WTC11 (cell line): Measurements from ENCODE around the gene PRKRA. TPM values are rescaled to one million over a fixed set of nuclear protein-coding genes. Genes with fewer than 3 reads are reported as not detected.
A peak's percentile ranks its signal among the peaks of the same experiment; 100 is the strongest.

Experiments
- ARID4B ChIP-seq: sonication (generic); formaldehyde crosslinking; IDR thresholded peaks from 2 replicates; pipeline ENCODE4 v1.8.0; 2023; ENCODE audit warnings: missing genetic modification reagents, mild to moderate bottlenecking, borderline replicate concordance
- ATF1 ChIP-seq: sonication (generic); formaldehyde crosslinking; IDR thresholded peaks from 2 replicates; pipeline ENCODE4 v1.8.1; 2023; ENCODE audit warnings: mild to moderate bottlenecking, moderate library complexity, missing genetic modification reagents
- ATF6 ChIP-seq: sonication (generic); formaldehyde crosslinking; IDR thresholded peaks from 2 replicates; pipeline ENCODE4 v1.8.1; 2023; ENCODE audit warnings: mild to moderate bottlenecking, missing genetic modification reagents
- CREM ChIP-seq: sonication (generic); formaldehyde crosslinking; IDR thresholded peaks from 2 replicates; pipeline ENCODE4 v1.8.1; 2022; ENCODE audit warnings: mild to moderate bottlenecking, missing genetic modification reagents, moderate library complexity
- E2F5 ChIP-seq: sonication (generic); formaldehyde crosslinking; IDR thresholded peaks from 2 replicates; pipeline ENCODE4 v1.8.1; 2022; ENCODE audit warnings: mild to moderate bottlenecking, moderate library complexity, missing genetic modification reagents
- ESRRA ChIP-seq: sonication (generic); formaldehyde crosslinking; IDR thresholded peaks from 2 replicates; pipeline ENCODE4 v1.8.1; 2022; ENCODE audit warnings: mild to moderate bottlenecking, missing genetic modification reagents, borderline replicate concordance
- NFYB ChIP-seq: sonication (generic); formaldehyde crosslinking; conservative IDR thresholded peaks from 2 replicates; pipeline ENCODE4 v1.8.0; 2022; ENCODE audit warnings: low read depth, missing genetic modification reagents
- NR1H2 ChIP-seq: sonication (generic); formaldehyde crosslinking; IDR thresholded peaks from 2 replicates; pipeline ENCODE4 v1.9.0; 2021; ENCODE audit warnings: mild to moderate bottlenecking, moderate library complexity, missing genetic modification reagents
- NR2C2 ChIP-seq: sonication (generic); formaldehyde crosslinking; IDR thresholded peaks from 2 replicates; pipeline ENCODE4 v1.8.0; 2022; ENCODE audit warnings: mild to moderate bottlenecking, missing genetic modification reagents
- NR3C1 ChIP-seq: sonication (generic); formaldehyde crosslinking; conservative IDR thresholded peaks from 2 replicates; pipeline ENCODE4 v1.8.1; 2023; ENCODE audit warnings: low read depth, mild to moderate bottlenecking, missing genetic modification reagents
- TCF7 ChIP-seq: sonication (generic); formaldehyde crosslinking; IDR thresholded peaks from 2 replicates; pipeline ENCODE4 v1.8.0; 2022; ENCODE audit warnings: mild to moderate bottlenecking, low read depth, missing genetic modification reagents, moderate library complexity
- ZNF121 ChIP-seq: sonication (generic); formaldehyde crosslinking; IDR thresholded peaks from 2 replicates; pipeline ENCODE4 v1.8.0; 2023; ENCODE audit warnings: missing genetic modification reagents
- ZNF219 ChIP-seq: sonication (generic); formaldehyde crosslinking; IDR thresholded peaks from 2 replicates; pipeline ENCODE4 v1.8.0; 2023; ENCODE audit warnings: missing genetic modification reagents, mild to moderate bottlenecking, borderline replicate concordance
- total RNA-seq: library from RNA; stranded (reverse); gene quantifications from 3 replicates; pipeline ENCODE4 v1.2.3, GENCODE V29; 2021
- TF ChIP-seq, protein P1 (sequence below): sonication (generic); formaldehyde crosslinking; IDR thresholded peaks from 2 replicates; pipeline ENCODE4 v1.8.0; 2023; ENCODE audit warnings: mild to moderate bottlenecking, missing genetic modification reagents
- TF ChIP-seq, protein P2 (sequence below): sonication (generic); formaldehyde crosslinking; IDR thresholded peaks from 2 replicates; pipeline ENCODE4 v1.8.0; 2022; ENCODE audit warnings: mild to moderate bottlenecking, missing genetic modification reagents
- TF ChIP-seq, protein P3 (sequence below): sonication (generic); formaldehyde crosslinking; IDR thresholded peaks from 2 replicates; pipeline ENCODE4 v1.8.1; 2022; ENCODE audit warnings: mild to moderate bottlenecking, missing genetic modification reagents, moderate library complexity, borderline replicate concordance
- TF ChIP-seq, protein P4 (sequence below): sonication (generic); formaldehyde crosslinking; IDR thresholded peaks from 2 replicates; pipeline ENCODE4 v1.8.0; 2022; ENCODE audit warnings: missing genetic modification reagents
- TF ChIP-seq, protein P5 (sequence below): fragments of 200-600 bp; IDR thresholded peaks from 2 replicates; pipeline ENCODE4 v1.8.0; 2022; ENCODE audit warnings: antibody characterized with exemption
- TF ChIP-seq, protein P6 (sequence below): fragments of 250-450 bp; sonication (Bioruptor Pico); IDR thresholded peaks from 2 replicates; pipeline ENCODE4 v1.9.0; 2021; ENCODE audit warnings: mild to moderate bottlenecking

The PRKRA gene
- total RNA-seq, 1 experiment from 2014 or later: 55.4 TPM

DNA sequence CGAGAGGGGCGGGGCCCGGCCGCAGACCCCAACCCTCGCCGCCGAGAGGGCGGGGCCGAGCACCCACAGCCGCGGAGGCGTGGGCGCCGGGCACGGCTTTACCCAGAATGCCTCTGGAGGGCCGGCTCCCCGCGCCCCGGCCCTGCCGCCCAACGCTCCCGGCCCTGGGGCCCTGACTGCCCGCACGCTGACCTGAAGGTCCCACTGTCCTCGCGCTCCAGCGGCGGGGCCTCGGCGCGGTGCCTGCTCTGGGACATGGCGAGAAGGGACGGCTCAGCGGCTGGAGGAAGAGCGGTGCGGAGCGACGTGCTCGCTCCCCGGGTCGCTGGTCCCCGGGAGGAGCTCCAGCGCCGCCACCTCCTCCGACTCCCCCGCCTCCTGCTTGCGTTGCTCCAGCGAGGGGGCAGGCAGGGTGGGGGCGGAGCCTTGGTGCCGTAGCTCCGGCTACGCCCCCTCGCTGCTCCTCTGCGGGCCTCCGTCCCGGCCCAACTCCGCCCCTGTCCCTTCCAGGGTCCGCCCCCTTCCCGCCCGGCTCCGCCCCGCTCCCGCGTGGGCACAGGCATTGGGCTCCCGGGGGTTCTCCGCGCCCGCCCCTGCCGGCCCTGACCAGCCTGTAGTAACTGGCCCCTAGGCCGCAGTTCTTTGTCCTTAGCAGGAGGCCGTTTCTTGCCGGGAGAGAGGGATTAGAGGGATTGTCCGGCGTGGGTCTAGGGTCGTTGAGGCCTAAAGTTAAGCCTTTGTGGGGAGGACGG is at the start of gene PRKRA, which contains the start of gene PJVK (continued):
- TF ChIP-seq, protein P1, sequence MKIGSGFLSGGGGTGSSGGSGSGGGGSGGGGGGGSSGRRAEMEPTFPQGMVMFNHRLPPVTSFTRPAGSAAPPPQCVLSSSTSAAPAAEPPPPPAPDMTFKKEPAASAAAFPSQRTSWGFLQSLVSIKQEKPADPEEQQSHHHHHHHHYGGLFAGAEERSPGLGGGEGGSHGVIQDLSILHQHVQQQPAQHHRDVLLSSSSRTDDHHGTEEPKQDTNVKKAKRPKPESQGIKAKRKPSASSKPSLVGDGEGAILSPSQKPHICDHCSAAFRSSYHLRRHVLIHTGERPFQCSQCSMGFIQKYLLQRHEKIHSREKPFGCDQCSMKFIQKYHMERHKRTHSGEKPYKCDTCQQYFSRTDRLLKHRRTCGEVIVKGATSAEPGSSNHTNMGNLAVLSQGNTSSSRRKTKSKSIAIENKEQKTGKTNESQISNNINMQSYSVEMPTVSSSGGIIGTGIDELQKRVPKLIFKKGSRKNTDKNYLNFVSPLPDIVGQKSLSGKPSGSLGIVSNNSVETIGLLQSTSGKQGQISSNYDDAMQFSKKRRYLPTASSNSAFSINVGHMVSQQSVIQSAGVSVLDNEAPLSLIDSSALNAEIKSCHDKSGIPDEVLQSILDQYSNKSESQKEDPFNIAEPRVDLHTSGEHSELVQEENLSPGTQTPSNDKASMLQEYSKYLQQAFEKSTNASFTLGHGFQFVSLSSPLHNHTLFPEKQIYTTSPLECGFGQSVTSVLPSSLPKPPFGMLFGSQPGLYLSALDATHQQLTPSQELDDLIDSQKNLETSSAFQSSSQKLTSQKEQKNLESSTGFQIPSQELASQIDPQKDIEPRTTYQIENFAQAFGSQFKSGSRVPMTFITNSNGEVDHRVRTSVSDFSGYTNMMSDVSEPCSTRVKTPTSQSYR (CRISPR knock-in tag): no peak
- TF ChIP-seq NFYB (CRISPR knock-in tag) (no peak), ZNF121 (CRISPR knock-in tag) (no peak), ARID4B (CRISPR knock-in tag) (no peak; the same call in 1 of the 2 replicates), NR3C1 (CRISPR knock-in tag) (no peak), ESRRA (CRISPR knock-in tag) (no peak), NR1H2 (CRISPR knock-in tag) (no peak), NR2C2 (CRISPR knock-in tag) (no peak), ATF1 (CRISPR knock-in tag) (no peak), CREM (CRISPR knock-in tag) (peak; percentile 73), E2F5 (CRISPR knock-in tag) (no peak; the same call in 1 of the 2 replicates), ATF6 (CRISPR knock-in tag) (no peak), TCF7 (CRISPR knock-in tag) (no peak), ZNF219 (no peak)
- TF ChIP-seq, protein P2, sequence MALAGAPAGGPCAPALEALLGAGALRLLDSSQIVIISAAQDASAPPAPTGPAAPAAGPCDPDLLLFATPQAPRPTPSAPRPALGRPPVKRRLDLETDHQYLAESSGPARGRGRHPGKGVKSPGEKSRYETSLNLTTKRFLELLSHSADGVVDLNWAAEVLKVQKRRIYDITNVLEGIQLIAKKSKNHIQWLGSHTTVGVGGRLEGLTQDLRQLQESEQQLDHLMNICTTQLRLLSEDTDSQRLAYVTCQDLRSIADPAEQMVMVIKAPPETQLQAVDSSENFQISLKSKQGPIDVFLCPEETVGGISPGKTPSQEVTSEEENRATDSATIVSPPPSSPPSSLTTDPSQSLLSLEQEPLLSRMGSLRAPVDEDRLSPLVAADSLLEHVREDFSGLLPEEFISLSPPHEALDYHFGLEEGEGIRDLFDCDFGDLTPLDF: no peak
- TF ChIP-seq, protein P3, sequence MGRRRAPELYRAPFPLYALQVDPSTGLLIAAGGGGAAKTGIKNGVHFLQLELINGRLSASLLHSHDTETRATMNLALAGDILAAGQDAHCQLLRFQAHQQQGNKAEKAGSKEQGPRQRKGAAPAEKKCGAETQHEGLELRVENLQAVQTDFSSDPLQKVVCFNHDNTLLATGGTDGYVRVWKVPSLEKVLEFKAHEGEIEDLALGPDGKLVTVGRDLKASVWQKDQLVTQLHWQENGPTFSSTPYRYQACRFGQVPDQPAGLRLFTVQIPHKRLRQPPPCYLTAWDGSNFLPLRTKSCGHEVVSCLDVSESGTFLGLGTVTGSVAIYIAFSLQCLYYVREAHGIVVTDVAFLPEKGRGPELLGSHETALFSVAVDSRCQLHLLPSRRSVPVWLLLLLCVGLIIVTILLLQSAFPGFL (CRISPR knock-in tag): no peak
- TF ChIP-seq, protein P4, sequence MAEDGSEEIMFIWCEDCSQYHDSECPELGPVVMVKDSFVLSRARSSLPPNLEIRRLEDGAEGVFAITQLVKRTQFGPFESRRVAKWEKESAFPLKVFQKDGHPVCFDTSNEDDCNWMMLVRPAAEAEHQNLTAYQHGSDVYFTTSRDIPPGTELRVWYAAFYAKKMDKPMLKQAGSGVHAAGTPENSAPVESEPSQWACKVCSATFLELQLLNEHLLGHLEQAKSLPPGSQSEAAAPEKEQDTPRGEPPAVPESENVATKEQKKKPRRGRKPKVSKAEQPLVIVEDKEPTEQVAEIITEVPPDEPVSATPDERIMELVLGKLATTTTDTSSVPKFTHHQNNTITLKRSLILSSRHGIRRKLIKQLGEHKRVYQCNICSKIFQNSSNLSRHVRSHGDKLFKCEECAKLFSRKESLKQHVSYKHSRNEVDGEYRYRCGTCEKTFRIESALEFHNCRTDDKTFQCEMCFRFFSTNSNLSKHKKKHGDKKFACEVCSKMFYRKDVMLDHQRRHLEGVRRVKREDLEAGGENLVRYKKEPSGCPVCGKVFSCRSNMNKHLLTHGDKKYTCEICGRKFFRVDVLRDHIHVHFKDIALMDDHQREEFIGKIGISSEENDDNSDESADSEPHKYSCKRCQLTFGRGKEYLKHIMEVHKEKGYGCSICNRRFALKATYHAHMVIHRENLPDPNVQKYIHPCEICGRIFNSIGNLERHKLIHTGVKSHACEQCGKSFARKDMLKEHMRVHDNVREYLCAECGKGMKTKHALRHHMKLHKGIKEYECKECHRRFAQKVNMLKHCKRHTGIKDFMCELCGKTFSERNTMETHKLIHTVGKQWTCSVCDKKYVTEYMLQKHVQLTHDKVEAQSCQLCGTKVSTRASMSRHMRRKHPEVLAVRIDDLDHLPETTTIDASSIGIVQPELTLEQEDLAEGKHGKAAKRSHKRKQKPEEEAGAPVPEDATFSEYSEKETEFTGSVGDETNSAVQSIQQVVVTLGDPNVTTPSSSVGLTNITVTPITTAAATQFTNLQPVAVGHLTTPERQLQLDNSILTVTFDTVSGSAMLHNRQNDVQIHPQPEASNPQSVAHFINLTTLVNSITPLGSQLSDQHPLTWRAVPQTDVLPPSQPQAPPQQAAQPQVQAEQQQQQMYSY: no peak
- TF ChIP-seq, protein P5, sequence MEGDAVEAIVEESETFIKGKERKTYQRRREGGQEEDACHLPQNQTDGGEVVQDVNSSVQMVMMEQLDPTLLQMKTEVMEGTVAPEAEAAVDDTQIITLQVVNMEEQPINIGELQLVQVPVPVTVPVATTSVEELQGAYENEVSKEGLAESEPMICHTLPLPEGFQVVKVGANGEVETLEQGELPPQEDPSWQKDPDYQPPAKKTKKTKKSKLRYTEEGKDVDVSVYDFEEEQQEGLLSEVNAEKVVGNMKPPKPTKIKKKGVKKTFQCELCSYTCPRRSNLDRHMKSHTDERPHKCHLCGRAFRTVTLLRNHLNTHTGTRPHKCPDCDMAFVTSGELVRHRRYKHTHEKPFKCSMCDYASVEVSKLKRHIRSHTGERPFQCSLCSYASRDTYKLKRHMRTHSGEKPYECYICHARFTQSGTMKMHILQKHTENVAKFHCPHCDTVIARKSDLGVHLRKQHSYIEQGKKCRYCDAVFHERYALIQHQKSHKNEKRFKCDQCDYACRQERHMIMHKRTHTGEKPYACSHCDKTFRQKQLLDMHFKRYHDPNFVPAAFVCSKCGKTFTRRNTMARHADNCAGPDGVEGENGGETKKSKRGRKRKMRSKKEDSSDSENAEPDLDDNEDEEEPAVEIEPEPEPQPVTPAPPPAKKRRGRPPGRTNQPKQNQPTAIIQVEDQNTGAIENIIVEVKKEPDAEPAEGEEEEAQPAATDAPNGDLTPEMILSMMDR: no peak
- TF ChIP-seq, protein P6, sequence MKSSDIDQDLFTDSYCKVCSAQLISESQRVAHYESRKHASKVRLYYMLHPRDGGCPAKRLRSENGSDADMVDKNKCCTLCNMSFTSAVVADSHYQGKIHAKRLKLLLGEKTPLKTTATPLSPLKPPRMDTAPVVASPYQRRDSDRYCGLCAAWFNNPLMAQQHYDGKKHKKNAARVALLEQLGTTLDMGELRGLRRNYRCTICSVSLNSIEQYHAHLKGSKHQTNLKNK (CRISPR knock-in tag): peak; percentile 64; the same call in 1 of the 2 replicates
